ENCODE measurements around the gene TINCR. TPM values are rescaled to one million over a fixed set of nuclear protein-coding genes. Genes with fewer than 3 reads are reported as not detected.
A peak's percentile ranks its signal among the peaks of the same experiment; 100 is the strongest.

The TINCR gene
- polyA plus RNA-seq, 2 of the 4 experiments (the other 2 are of a cell fraction) = 1.2 to 1.8 TPM

DNA sequence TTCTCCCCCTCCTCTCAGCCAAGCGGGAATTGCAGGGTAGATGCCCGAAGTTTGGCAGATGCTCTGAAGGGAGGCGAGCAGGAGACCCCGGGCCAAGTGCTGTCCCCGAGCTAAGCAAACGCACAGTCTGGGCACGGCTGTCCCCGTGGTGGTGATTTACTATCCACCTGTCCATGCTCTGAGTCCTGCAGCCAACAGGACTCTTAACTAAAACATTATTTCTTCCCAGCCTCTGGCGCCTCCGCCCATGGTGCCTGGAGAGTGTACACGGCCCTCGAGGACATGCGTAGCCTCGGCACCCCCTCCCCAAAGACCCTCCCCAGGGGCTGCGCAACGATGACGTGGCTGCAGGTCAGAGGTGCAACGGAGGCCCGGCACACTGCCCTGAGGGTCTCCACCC is 7.6 kb downstream of the TINCR start:
- no peak overlapping the region for H3K27ac ChIP-seq
- CTCF ChIA-PET = interaction anchor here (0.6 to 0.9 kb wide), 3 partner anchors 19 to 75 kb away, joined by 3 read pairs; no protein-coding TSS in a partner anchor
- FAIRE-seq (no peak), ATAC-seq (no peak), DNase-seq (ENCODE audit: low read depth in 1 of 2, low spot score in 1 of 2) (no peak)
- peaks cover 7% of the 10 kb centered on the region; the same call in 1 of the 3 replicates for H3K4me1 ChIP-seq
- POLR2A ChIA-PET = no interaction called here
- WGBS (ENCODE audit: missing lambda C conversion rate) = 81% methylated on average over 17 of the region's 19 CpGs
- H3K9me3 ChIP-seq = peaks cover 5% of the 10 kb centered on the region; the same call in 2 of the 3 replicates
- H3K4me2 ChIP-seq = no peak overlapping the region
- no peak for TF ChIP-seq MAZ (IDR thresholded peaks at IDR 0.05; ENCODE audit: borderline replicate concordance, low read depth, low read length)
- no peak for TF ChIP-seq HDAC2 (IDR thresholded peaks at IDR 0.05)
- no peak for TF ChIP-seq PHF8 (IDR thresholded peaks at IDR 0.05; ENCODE audit: borderline replicate concordance, low read depth)
- TF ChIP-seq MYC (IDR thresholded peaks at IDR 0.05; ENCODE audit: borderline replicate concordance, low read length) = no peak
- TF ChIP-seq, protein P1, sequence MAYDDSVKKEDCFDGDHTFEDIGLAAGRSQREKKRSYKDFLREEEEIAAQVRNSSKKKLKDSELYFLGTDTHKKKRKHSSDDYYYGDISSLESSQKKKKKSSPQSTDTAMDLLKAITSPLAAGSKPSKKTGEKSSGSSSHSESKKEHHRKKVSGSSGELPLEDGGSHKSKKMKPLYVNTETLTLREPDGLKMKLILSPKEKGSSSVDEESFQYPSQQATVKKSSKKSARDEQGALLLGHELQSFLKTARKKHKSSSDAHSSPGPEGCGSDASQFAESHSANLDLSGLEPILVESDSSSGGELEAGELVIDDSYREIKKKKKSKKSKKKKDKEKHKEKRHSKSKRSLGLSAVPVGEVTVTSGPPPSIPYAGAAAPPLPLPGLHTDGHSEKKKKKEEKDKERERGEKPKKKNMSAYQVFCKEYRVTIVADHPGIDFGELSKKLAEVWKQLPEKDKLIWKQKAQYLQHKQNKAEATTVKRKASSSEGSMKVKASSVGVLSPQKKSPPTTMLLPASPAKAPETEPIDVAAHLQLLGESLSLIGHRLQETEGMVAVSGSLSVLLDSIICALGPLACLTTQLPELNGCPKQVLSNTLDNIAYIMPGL (CRISPR knock-in tag; IDR thresholded peaks at IDR 0.05; ENCODE audit: borderline replicate concordance) = no peak
- no peak for TF ChIP-seq RFX5 (IDR thresholded peaks at IDR 0.05)
- TF ChIP-seq, protein P2, sequence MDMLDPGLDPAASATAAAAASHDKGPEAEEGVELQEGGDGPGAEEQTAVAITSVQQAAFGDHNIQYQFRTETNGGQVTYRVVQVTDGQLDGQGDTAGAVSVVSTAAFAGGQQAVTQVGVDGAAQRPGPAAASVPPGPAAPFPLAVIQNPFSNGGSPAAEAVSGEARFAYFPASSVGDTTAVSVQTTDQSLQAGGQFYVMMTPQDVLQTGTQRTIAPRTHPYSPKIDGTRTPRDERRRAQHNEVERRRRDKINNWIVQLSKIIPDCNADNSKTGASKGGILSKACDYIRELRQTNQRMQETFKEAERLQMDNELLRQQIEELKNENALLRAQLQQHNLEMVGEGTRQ (IDR thresholded peaks at IDR 0.05) = no peak
- no peak for TF ChIP-seq RCOR1 (IDR thresholded peaks at IDR 0.05; ENCODE audit: low read depth, low read length)
- TF ChIP-seq TFCP2L1 (CRISPR knock-in tag; IDR thresholded peaks at IDR 0.05) = no peak
- TF ChIP-seq FOXS1 (CRISPR knock-in tag; IDR thresholded peaks at IDR 0.05) = no peak
- TF ChIP-seq BHLHE40 (IDR thresholded peaks at IDR 0.05; ENCODE audit: low read depth, low read length) = no peak
- TF ChIP-seq, protein P3, sequence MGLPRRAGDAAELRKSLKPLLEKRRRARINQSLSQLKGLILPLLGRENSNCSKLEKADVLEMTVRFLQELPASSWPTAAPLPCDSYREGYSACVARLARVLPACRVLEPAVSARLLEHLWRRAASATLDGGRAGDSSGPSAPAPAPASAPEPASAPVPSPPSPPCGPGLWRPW (IDR thresholded peaks at IDR 0.05) = no peak
- no peak for TF ChIP-seq EP300 (IDR thresholded peaks at IDR 0.05)
- no peak for TF ChIP-seq ZFP36 (IDR thresholded peaks at IDR 0.05; ENCODE audit: borderline replicate concordance, partially characterized antibody)
- H3K4me3 ChIP-seq = no peak overlapping the region

DNA sequence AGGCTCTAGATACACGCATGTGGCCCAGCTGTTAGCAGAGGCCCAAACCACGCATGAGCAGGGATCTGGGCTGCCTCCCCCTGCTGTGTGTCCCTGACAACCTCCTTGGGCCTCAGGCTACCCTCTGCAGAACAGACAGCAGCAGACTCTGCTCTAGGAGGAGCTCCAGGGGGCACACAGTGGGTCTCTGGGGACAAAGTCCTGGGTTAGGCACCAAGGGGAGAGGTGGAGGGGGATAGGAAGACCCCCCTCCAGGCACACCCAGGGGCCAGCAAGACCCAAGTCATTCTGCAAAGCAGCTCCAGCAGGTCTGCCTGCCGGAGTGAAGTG is 8.0 kb downstream of the TINCR start:
- peaks cover 7% of the 10 kb centered on the region; the same call in 1 of the 3 replicates for H3K4me1 ChIP-seq
- FAIRE-seq (no peak), DNase-seq (ENCODE audit: low read depth in 1 of 2, low spot score in 1 of 2) (no peak), ATAC-seq (peak in 1 of 2 experiments; percentile 28; a peak in 2 of 6 replicates)
- H3K4me3 ChIP-seq = no peak overlapping the region
- no peak for TF ChIP-seq POLR2A (IDR thresholded peaks at IDR 0.05; ENCODE audit: low read length)
- TF ChIP-seq MAZ (IDR thresholded peaks at IDR 0.05; ENCODE audit: borderline replicate concordance, low read depth, low read length) = no peak
- TF ChIP-seq TP53 (CRISPR knock-in tag; IDR thresholded peaks at IDR 0.05) = no peak
- no peak for TF ChIP-seq MAFK (IDR thresholded peaks at IDR 0.05; ENCODE audit: partially characterized antibody)
- no peak for TF ChIP-seq EHF (CRISPR knock-in tag; IDR thresholded peaks at IDR 0.05)
- TF ChIP-seq RNF2 (IDR thresholded peaks at IDR 0.05; ENCODE audit: borderline replicate concordance, low read depth) = no peak
- TF ChIP-seq ZC3H11A (IDR thresholded peaks at IDR 0.05) = no peak
- TF ChIP-seq CHD4 (IDR thresholded peaks at IDR 0.05; ENCODE audit: borderline replicate concordance) = no peak
- TF ChIP-seq RAD21 (conservative IDR thresholded peaks at IDR 0.05 in 1 of 2, IDR thresholded peaks at IDR 0.05 in 1 of 2) = no peak
- TF ChIP-seq, protein P4, sequence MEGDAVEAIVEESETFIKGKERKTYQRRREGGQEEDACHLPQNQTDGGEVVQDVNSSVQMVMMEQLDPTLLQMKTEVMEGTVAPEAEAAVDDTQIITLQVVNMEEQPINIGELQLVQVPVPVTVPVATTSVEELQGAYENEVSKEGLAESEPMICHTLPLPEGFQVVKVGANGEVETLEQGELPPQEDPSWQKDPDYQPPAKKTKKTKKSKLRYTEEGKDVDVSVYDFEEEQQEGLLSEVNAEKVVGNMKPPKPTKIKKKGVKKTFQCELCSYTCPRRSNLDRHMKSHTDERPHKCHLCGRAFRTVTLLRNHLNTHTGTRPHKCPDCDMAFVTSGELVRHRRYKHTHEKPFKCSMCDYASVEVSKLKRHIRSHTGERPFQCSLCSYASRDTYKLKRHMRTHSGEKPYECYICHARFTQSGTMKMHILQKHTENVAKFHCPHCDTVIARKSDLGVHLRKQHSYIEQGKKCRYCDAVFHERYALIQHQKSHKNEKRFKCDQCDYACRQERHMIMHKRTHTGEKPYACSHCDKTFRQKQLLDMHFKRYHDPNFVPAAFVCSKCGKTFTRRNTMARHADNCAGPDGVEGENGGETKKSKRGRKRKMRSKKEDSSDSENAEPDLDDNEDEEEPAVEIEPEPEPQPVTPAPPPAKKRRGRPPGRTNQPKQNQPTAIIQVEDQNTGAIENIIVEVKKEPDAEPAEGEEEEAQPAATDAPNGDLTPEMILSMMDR (IDR thresholded peaks at IDR 0.05) = no peak
- TF ChIP-seq, protein P5, sequence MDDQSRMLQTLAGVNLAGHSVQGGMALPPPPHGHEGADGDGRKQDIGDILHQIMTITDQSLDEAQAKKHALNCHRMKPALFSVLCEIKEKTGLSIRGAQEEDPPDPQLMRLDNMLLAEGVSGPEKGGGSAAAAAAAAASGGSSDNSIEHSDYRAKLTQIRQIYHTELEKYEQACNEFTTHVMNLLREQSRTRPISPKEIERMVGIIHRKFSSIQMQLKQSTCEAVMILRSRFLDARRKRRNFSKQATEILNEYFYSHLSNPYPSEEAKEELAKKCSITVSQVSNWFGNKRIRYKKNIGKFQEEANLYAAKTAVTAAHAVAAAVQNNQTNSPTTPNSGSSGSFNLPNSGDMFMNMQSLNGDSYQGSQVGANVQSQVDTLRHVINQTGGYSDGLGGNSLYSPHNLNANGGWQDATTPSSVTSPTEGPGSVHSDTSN (IDR thresholded peaks at IDR 0.05) = no peak
- TF ChIP-seq, protein P6, sequence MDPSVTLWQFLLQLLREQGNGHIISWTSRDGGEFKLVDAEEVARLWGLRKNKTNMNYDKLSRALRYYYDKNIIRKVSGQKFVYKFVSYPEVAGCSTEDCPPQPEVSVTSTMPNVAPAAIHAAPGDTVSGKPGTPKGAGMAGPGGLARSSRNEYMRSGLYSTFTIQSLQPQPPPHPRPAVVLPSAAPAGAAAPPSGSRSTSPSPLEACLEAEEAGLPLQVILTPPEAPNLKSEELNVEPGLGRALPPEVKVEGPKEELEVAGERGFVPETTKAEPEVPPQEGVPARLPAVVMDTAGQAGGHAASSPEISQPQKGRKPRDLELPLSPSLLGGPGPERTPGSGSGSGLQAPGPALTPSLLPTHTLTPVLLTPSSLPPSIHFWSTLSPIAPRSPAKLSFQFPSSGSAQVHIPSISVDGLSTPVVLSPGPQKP (IDR thresholded peaks at IDR 0.05; ENCODE audit: low read depth, low read length) = no peak
- no peak for TF ChIP-seq SREBF2 (IDR thresholded peaks at IDR 0.05)
- POLR2A ChIA-PET = interaction anchor here (0.6 kb wide), 1 partner anchor 84 kb away, joined by 3 read pairs; no protein-coding TSS in a partner anchor
- CTCF ChIA-PET = interaction anchor here (0.6 to 0.9 kb wide), 2 partner anchors 19 to 76 kb away, joined by 3 read pairs; no protein-coding TSS in a partner anchor
- WGBS (ENCODE audit: missing lambda C conversion rate) = 66% methylated on average over 2 of the region's 3 CpGs
- no peak overlapping the region for H3K27ac ChIP-seq
- H3K4me2 ChIP-seq = no peak overlapping the region
- H3K9me3 ChIP-seq = peaks cover 5% of the 10 kb centered on the region; the same call in 2 of the 3 replicates
